ENCODE measurements around the gene ERBB2. TPM values are rescaled to one million over a fixed set of nuclear protein-coding genes. Genes with fewer than 3 reads are reported as not detected.

Gene ERBB2
- total and polyA plus RNA-seq, 2 of the 13 experiments (the other 11 are each of a cell fraction or from before 2014, with no cell fraction given) = 57.7 to 64.1 TPM

GRCh38 chr17:39759204-39759603 is 59.3 kb downstream of the ERBB2 start:
- Histone ChIP-seq H3K27ac (ENCODE audit: extremely low read length, insufficient read depth, low read length) (no peak overlapping the region), H3K4me1 (ENCODE audit: insufficient read depth, low read length) (peaks cover 37% of the 10 kb centered on the region), H3K36me3 (replicated peaks in 1 of 2; ENCODE audit: control insufficient read depth in 1 of 2, insufficient read depth in 2 of 2, low read length in 2 of 2) (no peaks in the 10 kb centered on the region), H3K9me3 (ENCODE audit: low read length) (no peaks in the 10 kb centered on the region), H3K27me3 (ENCODE audit: control insufficient read depth in 1 of 2, insufficient read depth in 2 of 2, low read length in 2 of 2) (peaks cover 7 to 59% of the 10 kb centered on the region in 2 experiments), H2AFZ (ENCODE audit: low read length) (no peak overlapping the region), H3K9ac (ENCODE audit: insufficient read depth, low read depth, low read length) (no peak overlapping the region), H3K4me3 (replicated peaks in 1 of 3; ENCODE audit: insufficient read depth in 1 of 3, low read depth in 2 of 3, low read length in 3 of 3) (no peak overlapping the region), H3K79me2 (ENCODE audit: insufficient read depth, low read length) (no peaks in the 10 kb centered on the region), H3K4me2 (ENCODE audit: low read depth, low read length) (no peak overlapping the region), H4K20me1 (ENCODE audit: insufficient read depth, low read length) (no peaks in the 10 kb centered on the region)
- CTCF ChIA-PET (ENCODE audit: low intra/inter-chr PET ratio, low total read pairs) = no interaction called here
- no peak for TF ChIP-seq ZNF10 (CRISPR knock-in tag; IDR thresholded peaks at IDR 0.05; ENCODE audit: borderline replicate concordance, low read depth)
- TF ChIP-seq, protein P1, sequence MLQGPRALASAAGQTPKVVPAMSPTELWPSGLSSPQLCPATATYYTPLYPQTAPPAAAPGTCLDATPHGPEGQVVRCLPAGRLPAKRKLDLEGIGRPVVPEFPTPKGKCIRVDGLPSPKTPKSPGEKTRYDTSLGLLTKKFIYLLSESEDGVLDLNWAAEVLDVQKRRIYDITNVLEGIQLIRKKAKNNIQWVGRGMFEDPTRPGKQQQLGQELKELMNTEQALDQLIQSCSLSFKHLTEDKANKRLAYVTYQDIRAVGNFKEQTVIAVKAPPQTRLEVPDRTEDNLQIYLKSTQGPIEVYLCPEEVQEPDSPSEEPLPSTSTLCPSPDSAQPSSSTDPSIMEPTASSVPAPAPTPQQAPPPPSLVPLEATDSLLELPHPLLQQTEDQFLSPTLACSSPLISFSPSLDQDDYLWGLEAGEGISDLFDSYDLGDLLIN (CRISPR knock-in tag; IDR thresholded peaks at IDR 0.05; ENCODE audit: borderline replicate concordance) = no peak
- no peak for TF ChIP-seq KLF6 (CRISPR knock-in tag; IDR thresholded peaks at IDR 0.05)
- TF ChIP-seq EZH2 (conservative IDR thresholded peaks at IDR 0.05; ENCODE audit: low read depth, low read length) = no peak
- TF ChIP-seq ZSCAN22 (CRISPR knock-in tag; IDR thresholded peaks at IDR 0.05) = no peak
- TF ChIP-seq HNF4G (IDR thresholded peaks at IDR 0.05; ENCODE audit: borderline replicate concordance, low read depth, low read length) = no peak
- no peak for TF ChIP-seq HNF4G (CRISPR knock-in tag; IDR thresholded peaks at IDR 0.05; ENCODE audit: borderline replicate concordance, low read depth)
- TF ChIP-seq, protein P2, sequence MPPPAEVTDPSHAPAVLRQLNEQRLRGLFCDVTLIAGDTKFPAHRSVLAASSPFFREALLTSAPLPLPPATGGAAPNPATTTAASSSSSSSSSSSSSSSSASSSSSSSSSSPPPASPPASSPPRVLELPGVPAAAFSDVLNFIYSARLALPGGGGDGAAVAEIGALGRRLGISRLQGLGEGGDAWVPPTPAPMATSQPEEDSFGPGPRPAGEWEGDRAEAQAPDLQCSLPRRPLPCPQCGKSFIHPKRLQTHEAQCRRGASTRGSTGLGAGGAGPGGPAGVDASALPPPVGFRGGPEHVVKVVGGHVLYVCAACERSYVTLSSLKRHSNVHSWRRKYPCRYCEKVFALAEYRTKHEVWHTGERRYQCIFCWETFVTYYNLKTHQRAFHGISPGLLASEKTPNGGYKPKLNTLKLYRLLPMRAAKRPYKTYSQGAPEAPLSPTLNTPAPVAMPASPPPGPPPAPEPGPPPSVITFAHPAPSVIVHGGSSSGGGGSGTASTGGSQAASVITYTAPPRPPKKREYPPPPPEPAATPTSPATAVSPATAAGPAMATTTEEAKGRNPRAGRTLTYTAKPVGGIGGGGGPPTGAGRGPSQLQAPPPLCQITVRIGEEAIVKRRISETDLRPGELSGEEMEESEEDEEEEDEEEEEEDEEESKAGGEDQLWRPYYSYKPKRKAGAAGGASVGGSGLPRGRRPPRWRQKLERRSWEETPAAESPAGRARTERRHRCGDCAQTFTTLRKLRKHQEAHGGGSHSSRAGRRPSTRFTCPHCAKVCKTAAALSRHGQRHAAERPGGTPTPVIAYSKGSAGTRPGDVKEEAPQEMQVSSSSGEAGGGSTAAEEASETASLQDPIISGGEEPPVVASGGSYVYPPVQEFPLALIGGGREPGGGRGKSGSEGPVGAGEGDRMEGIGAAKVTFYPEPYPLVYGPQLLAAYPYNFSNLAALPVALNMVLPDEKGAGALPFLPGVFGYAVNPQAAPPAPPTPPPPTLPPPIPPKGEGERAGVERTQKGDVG (CRISPR knock-in tag; IDR thresholded peaks at IDR 0.05; ENCODE audit: borderline replicate concordance) = no peak
- no peak for TF ChIP-seq ZSCAN9 (CRISPR knock-in tag; IDR thresholded peaks at IDR 0.05; ENCODE audit: borderline replicate concordance)
- no peak for TF ChIP-seq DMAP1 (CRISPR knock-in tag; IDR thresholded peaks at IDR 0.05)
- TF ChIP-seq GABPB1 (CRISPR knock-in tag; IDR thresholded peaks at IDR 0.05) = no peak
- no peak for TF ChIP-seq ZNF335 (CRISPR knock-in tag; IDR thresholded peaks at IDR 0.05)
- TF ChIP-seq, protein P3, sequence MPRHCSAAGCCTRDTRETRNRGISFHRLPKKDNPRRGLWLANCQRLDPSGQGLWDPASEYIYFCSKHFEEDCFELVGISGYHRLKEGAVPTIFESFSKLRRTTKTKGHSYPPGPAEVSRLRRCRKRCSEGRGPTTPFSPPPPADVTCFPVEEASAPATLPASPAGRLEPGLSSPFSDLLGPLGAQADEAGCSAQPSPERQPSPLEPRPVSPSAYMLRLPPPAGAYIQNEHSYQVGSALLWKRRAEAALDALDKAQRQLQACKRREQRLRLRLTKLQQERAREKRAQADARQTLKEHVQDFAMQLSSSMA (CRISPR knock-in tag; IDR thresholded peaks at IDR 0.05) = no peak
- no peak for TF ChIP-seq ZNF33B (CRISPR knock-in tag; IDR thresholded peaks at IDR 0.05)
- TF ChIP-seq ZNF879 (CRISPR knock-in tag; IDR thresholded peaks at IDR 0.05) = no peak
- TF ChIP-seq ZFX (CRISPR knock-in tag; IDR thresholded peaks at IDR 0.05; ENCODE audit: low read depth) = no peak
- TF ChIP-seq ZNF468 (CRISPR knock-in tag; IDR thresholded peaks at IDR 0.05) = no peak
- no peak for TF ChIP-seq SMAD1 (CRISPR knock-in tag; IDR thresholded peaks at IDR 0.05; ENCODE audit: borderline replicate concordance, low read depth)
- TF ChIP-seq MBNL3 (CRISPR knock-in tag; conservative IDR thresholded peaks at IDR 0.05) = no peak
- TF ChIP-seq DPF2 (CRISPR knock-in tag; IDR thresholded peaks at IDR 0.05; ENCODE audit: borderline replicate concordance, low read depth) = no peak
- DNase-seq (ENCODE audit: low spot score) (no peak), FAIRE-seq (no peak), ATAC-seq (no peak)
- no TSS peak for BruUV-seq (replicated peaks)
- intact Hi-C loops (cut with micrococcal nuclease; ENCODE audit: unreplicated experiment) = no loop called here
- in situ Hi-C loops (cut with HindIII; ENCODE audit: extremely low pct_ligation_motif_present, low pct_unique_long_range_greater_than_20kb) = no loop called here
- POLR2A ChIA-PET = interaction anchor here (0.6 kb wide), 1 partner anchor 59 kb away, joined by 5 read pairs; no protein-coding TSS in a partner anchor
- WGBS (ENCODE audit: low lambda C conversion rate) = 57% methylated on average over 5 of the region's 5 CpGs
